ENCODE results near the gene GAP43.

Gene GAP43

DNA sequence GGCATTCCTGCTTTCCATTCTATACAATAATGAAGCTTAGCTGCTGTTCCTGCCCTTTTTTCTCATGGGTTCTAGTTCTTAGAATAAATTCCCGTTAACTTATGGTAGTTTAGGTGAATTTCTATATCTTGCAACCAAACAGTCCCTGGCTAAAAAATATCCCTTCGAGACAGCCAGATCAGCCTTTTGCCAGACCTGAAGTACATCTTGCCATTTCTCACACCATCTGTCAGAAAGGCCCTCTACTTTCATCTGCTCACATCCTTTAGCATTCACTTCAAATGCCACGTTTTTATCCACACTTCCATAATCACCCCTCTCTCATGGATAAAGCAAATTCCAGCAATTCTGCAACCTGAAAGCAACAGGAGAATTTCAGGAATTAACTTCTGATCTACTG lies 145.4 kb downstream of the GAP43 start:
- ATAC-seq: no peak

Data from activated CD4-positive, CD25-positive, alpha-beta regulatory T cell treated with anti-CD3 and anti-CD28 coated beads, Interleukin-2, amount 50 U/mL, for 24 hours (primary cell).